ENCODE measurements around the gene ACTR10.

The ACTR10 gene

GRCh38 chr14:58171090-58171489 is 28.9 kb upstream of the ACTR10 start (continued):
- TF ChIP-seq SP3 (tag by site-specific recombination; IDR thresholded peaks at IDR 0.05) (peak; percentile 38; the same call in 1 of the 2 replicates), ZNF585B (tag by site-specific recombination; IDR thresholded peaks at IDR 0.05) (no peak), MZF1 (tag by site-specific recombination; IDR thresholded peaks at IDR 0.05; ENCODE audit: borderline replicate concordance) (no peak), SP7 (tag by site-specific recombination; IDR thresholded peaks at IDR 0.05) (peak; percentile 42; the same call in 1 of the 2 replicates), ZBTB8A (tag by site-specific recombination; IDR thresholded peaks at IDR 0.05) (0 out of 2 replicates have a peak, but pooled peaks have one; percentile 39), WT1 (tag by site-specific recombination; IDR thresholded peaks at IDR 0.05) (no peak), ZNF639 (tag by site-specific recombination; IDR thresholded peaks at IDR 0.05) (no peak), ZXDB (tag by site-specific recombination; IDR thresholded peaks at IDR 0.05) (0 out of 2 replicates have a peak, but pooled peaks have one; percentile 22), ZNF473 (tag by site-specific recombination; IDR thresholded peaks at IDR 0.05) (no peak), BCL11B (tag by site-specific recombination; IDR thresholded peaks at IDR 0.05; ENCODE audit: low read depth) (no peak), ZNF155 (tag by site-specific recombination; IDR thresholded peaks at IDR 0.05) (no peak), ZNF184 (tag by site-specific recombination; IDR thresholded peaks at IDR 0.05) (no peak), ZNF335 (tag by site-specific recombination; conservative IDR thresholded peaks at IDR 0.05) (peak; percentile 14), ZNF629 (tag by site-specific recombination; IDR thresholded peaks at IDR 0.05) (no peak), ZNF530 (tag by site-specific recombination; IDR thresholded peaks at IDR 0.05; ENCODE audit: low read depth) (no peak), ZNF112 (tag by site-specific recombination; IDR thresholded peaks at IDR 0.05) (no peak), ZNF777 (tag by site-specific recombination; IDR thresholded peaks at IDR 0.05; ENCODE audit: borderline replicate concordance) (no peak), ZIC2 (tag by site-specific recombination; IDR thresholded peaks at IDR 0.05) (no peak)

GRCh38 chr14:58177125-58177524 is 22.8 kb upstream of the ACTR10 start:
- CTCF ChIA-PET = interaction anchor here (0.8 kb wide), 1 partner anchor 91 kb away, joined by 3 read pairs; no protein-coding TSS in a partner anchor
- Histone ChIP-seq H3K9me3 (ENCODE audit: control insufficient read depth, insufficient read depth, low read depth, low read length) (no peaks in the 10 kb centered on the region), H3K4me3 (ENCODE audit: low read depth, low read length) (no peak overlapping the region), H3K27ac (ENCODE audit: extremely low read depth, low read depth, low read length) (no peak overlapping the region), H3K36me3 (ENCODE audit: control insufficient read depth in 2 of 2, insufficient read depth in 1 of 2, low read length in 2 of 2) (no peaks in the 10 kb centered on the region), H3K4me1 (ENCODE audit: control insufficient read depth, insufficient read depth, low read length) (no peaks in the 10 kb centered on the region)
- POLR2A ChIA-PET = interaction anchor here (0.6 kb wide), 1 partner anchor 250 kb away, joined by 10 read pairs; the partner anchor contains the start of gene TIMM9
- TF ChIP-seq ZNF654 (tag by site-specific recombination; IDR thresholded peaks at IDR 0.05; ENCODE audit: low read depth) (no peak), OVOL3 (tag by site-specific recombination; IDR thresholded peaks at IDR 0.05) (no peak), ZNF701 (tag by site-specific recombination; IDR thresholded peaks at IDR 0.05) (no peak), ZNF292 (tag by site-specific recombination; IDR thresholded peaks at IDR 0.05; ENCODE audit: borderline replicate concordance, low read depth) (no peak), ZNF626 (tag by site-specific recombination; IDR thresholded peaks at IDR 0.05) (no peak), ZNF302 (tag by site-specific recombination; IDR thresholded peaks at IDR 0.05; ENCODE audit: low read depth) (no peak), ZNF175 (tag by site-specific recombination; IDR thresholded peaks at IDR 0.05) (no peak), ZSCAN23 (tag by site-specific recombination; IDR thresholded peaks at IDR 0.05) (no peak), ZBTB10 (tag by site-specific recombination; IDR thresholded peaks at IDR 0.05) (no peak), ZNF324 (tag by site-specific recombination; IDR thresholded peaks at IDR 0.05) (no peak), ZNF76 (tag by site-specific recombination; IDR thresholded peaks at IDR 0.05; ENCODE audit: borderline replicate concordance, low read depth) (no peak), ZBTB7A (tag by site-specific recombination; IDR thresholded peaks at IDR 0.05; ENCODE audit: low read depth) (no peak), ZNF280C (tag by site-specific recombination; IDR thresholded peaks at IDR 0.05) (no peak)
